ENCODE measurements around the gene OPN1MW3.
"Not testable (repeated sequence)": the region's sequence is repeated elsewhere in the genome, so short reads cannot be mapped to it uniquely, and the experiment has no call there.

DNA sequence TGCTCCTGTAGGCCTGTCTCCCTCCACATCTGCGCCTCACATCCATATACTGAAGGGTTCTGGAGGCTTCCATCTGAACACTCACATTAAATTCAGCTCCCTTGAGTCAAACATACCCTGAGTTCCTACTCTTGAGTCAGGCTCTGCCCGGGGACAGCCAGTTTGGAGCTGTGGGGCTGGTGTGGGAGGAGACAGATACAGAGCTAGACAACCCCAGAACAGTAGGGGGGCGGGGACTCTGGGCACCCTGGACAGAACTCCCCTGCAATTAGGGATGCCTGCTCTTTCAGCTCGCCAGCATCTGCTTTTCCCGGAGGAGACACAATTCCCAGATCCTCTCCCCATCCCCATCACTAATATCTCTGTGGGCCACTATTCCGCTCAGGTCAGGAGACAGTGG is 32.1 kb upstream of the OPN1MW3 start:
- TF ChIP-seq, protein P1, sequence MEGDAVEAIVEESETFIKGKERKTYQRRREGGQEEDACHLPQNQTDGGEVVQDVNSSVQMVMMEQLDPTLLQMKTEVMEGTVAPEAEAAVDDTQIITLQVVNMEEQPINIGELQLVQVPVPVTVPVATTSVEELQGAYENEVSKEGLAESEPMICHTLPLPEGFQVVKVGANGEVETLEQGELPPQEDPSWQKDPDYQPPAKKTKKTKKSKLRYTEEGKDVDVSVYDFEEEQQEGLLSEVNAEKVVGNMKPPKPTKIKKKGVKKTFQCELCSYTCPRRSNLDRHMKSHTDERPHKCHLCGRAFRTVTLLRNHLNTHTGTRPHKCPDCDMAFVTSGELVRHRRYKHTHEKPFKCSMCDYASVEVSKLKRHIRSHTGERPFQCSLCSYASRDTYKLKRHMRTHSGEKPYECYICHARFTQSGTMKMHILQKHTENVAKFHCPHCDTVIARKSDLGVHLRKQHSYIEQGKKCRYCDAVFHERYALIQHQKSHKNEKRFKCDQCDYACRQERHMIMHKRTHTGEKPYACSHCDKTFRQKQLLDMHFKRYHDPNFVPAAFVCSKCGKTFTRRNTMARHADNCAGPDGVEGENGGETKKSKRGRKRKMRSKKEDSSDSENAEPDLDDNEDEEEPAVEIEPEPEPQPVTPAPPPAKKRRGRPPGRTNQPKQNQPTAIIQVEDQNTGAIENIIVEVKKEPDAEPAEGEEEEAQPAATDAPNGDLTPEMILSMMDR (conservative IDR thresholded peaks at IDR 0.05; ENCODE audit: low read length) = not testable (repeated sequence)
- not testable (repeated sequence) for TF ChIP-seq EZH2phosphoT487 (IDR thresholded peaks at IDR 0.05; ENCODE audit: borderline replicate concordance, low read depth, low read length)
